ENCODE data around the gene CD2.
"Not testable (repeated sequence)": the region's sequence is repeated elsewhere in the genome, so short reads cannot be mapped to it uniquely, and the experiment has no call there.

Gene CD2

GRCh38 chr1:116731439-116731838, 22.8 kb upstream of the CD2 start:
- in situ Hi-C loops (cut with HindIII; ENCODE audit: low sequenced_read_pairs) = loop anchor here (25.0 kb wide), 1 partner anchor 331 kb away; the partner anchor contains the start of gene TTF2

- in situ Hi-C loops (cut with HindIII; ENCODE audit: low sequenced_read_pairs) = loop anchor here (25.0 kb wide), 1 partner anchor 330 kb away; the partner anchor contains the start of gene TTF2
These were observed 21.5 kb upstream of the CD2 start for GRCh38 chr1:116732726-116733125.

- in situ Hi-C loops (cut with HindIII; ENCODE audit: low sequenced_read_pairs) = loop anchor here (25.0 kb wide), 1 partner anchor 329 kb away; the partner anchor contains the start of gene TTF2
These were observed 20.5 kb upstream of the CD2 start for GRCh38 chr1:116733476-116734365.

- in situ Hi-C loops (cut with HindIII; ENCODE audit: low sequenced_read_pairs) = loop anchor here (25.0 kb wide), 1 partner anchor 327 kb away; the partner anchor contains the start of gene TTF2
These were observed 19.0 kb upstream of the CD2 start for GRCh38 chr1:116735246-116735645.

GRCh38 chr1:116737020-116737854, 17.0 kb upstream of the CD2 start:
- in situ Hi-C loops (cut with HindIII; ENCODE audit: low sequenced_read_pairs) = loop anchor here (25.0 kb wide), 1 partner anchor 325 kb away; the partner anchor contains the start of gene TTF2

GRCh38 chr1:116737855-116738321, 16.3 kb upstream of the CD2 start:
- in situ Hi-C loops (cut with HindIII; ENCODE audit: low sequenced_read_pairs) = loop anchor here (25.0 kb wide), 1 partner anchor 324 kb away; the partner anchor contains the start of gene TTF2

- in situ Hi-C loops (cut with HindIII; ENCODE audit: low sequenced_read_pairs) = loop anchor here (25.0 kb wide), 1 partner anchor 323 kb away; the partner anchor contains the start of gene TTF2
These were observed 15.4 kb upstream of the CD2 start for GRCh38 chr1:116738673-116739370.

- in situ Hi-C loops (cut with HindIII; ENCODE audit: low sequenced_read_pairs) = loop anchor here (25.0 kb wide), 1 partner anchor 323 kb away; the partner anchor contains the start of gene TTF2
These were observed 14.7 kb upstream of the CD2 start for GRCh38 chr1:116739371-116740012.

GRCh38 chr1:116740296-116740695, 13.9 kb upstream of the CD2 start:
- in situ Hi-C loops (cut with HindIII; ENCODE audit: low sequenced_read_pairs) = loop anchor here (25.0 kb wide), 1 partner anchor 322 kb away; the partner anchor contains the start of gene TTF2

- in situ Hi-C loops (cut with HindIII; ENCODE audit: low sequenced_read_pairs) = loop anchor here (25.0 kb wide), 1 partner anchor 322 kb away; the partner anchor contains the start of gene TTF2
These were observed 13.5 kb upstream of the CD2 start for GRCh38 chr1:116740746-116741145.

GRCh38 chr1:116741836-116742565, 12.2 kb upstream of the CD2 start:
- in situ Hi-C loops (cut with HindIII; ENCODE audit: low sequenced_read_pairs) = loop anchor here (25.0 kb wide), 1 partner anchor 320 kb away; the partner anchor contains the start of gene TTF2

- in situ Hi-C loops (cut with HindIII; ENCODE audit: low sequenced_read_pairs) = loop anchor here (25.0 kb wide), 1 partner anchor 319 kb away; the partner anchor contains the start of gene TTF2
These were observed 10.7 kb upstream of the CD2 start for GRCh38 chr1:116743535-116743934.

- in situ Hi-C loops (cut with HindIII; ENCODE audit: low sequenced_read_pairs) = loop anchor here (25.0 kb wide), 1 partner anchor 314 kb away; the partner anchor contains the start of gene TTF2
These were observed 6.0 kb upstream of the CD2 start for GRCh38 chr1:116748272-116748671.

GRCh38 chr1:116751146-116751545, 3.1 kb upstream of the CD2 start:
- in situ Hi-C loops (cut with HindIII; ENCODE audit: low sequenced_read_pairs) = no loop called here

- in situ Hi-C loops (cut with HindIII; ENCODE audit: low sequenced_read_pairs) = no loop called here
These were observed 2.6 kb upstream of the CD2 start for GRCh38 chr1:116751621-116752020.

GRCh38 chr1:116753312-116753711, 918 bp upstream of the CD2 start:
- in situ Hi-C loops (cut with HindIII; ENCODE audit: low sequenced_read_pairs) = no loop called here

GRCh38 chr1:116755066-116755465, 836 bp downstream of the CD2 start:
- in situ Hi-C loops (cut with HindIII; ENCODE audit: low sequenced_read_pairs) = no loop called here

- in situ Hi-C loops (cut with HindIII; ENCODE audit: low sequenced_read_pairs) = no loop called here
These were observed 1.5 kb downstream of the CD2 start for GRCh38 chr1:116755681-116756080.

- in situ Hi-C loops (cut with HindIII; ENCODE audit: low sequenced_read_pairs) = not testable (repeated sequence)
These were observed 1.9 kb downstream of the CD2 start for GRCh38 chr1:116756092-116756491.
